ENCODE data around the gene TCOF1. TPM values are rescaled to one million over a fixed set of nuclear protein-coding genes. Genes with fewer than 3 reads are reported as not detected.

Gene TCOF1
- total RNA-seq, 4 donors from 2014 or later, result 32.1 to 54.2 (median 33.1) TPM

- TF ChIP-seq POLR2AphosphoS5 (IDR thresholded peaks at IDR 0.05) (no peak), POLR2A (IDR thresholded peaks at IDR 0.05) (no peak), CTCF (IDR thresholded peaks at IDR 0.05) (no peak)
- DNase-seq (ENCODE audit: low spot score in 2 of 2), result no peak
Measured at GRCh38 chr5:150335778-150336177, 21.7 kb upstream of the TCOF1 start.

GRCh38 chr5:150338546-150338945 lies 19.0 kb upstream of the TCOF1 start:
- Histone ChIP-seq H3K4me1 (no peaks in the 10 kb centered on the region), H3K27me3 (no peaks in the 10 kb centered on the region), H3K4me3 (no peak overlapping the region), H3K27ac (no peak overlapping the region), H3K9me3 (no peaks in the 10 kb centered on the region), H3K36me3 (no peaks in the 10 kb centered on the region)
- 90% methylated on average over 5 of the region's 11 CpGs for WGBS
- no peak for TF ChIP-seq POLR2A (IDR thresholded peaks at IDR 0.05)
- TF ChIP-seq POLR2AphosphoS5 (IDR thresholded peaks at IDR 0.05), result no peak
- TF ChIP-seq CTCF (IDR thresholded peaks at IDR 0.05), result no peak
- no peak for TF ChIP-seq EP300 (IDR thresholded peaks at IDR 0.05)
- DNase-seq (ENCODE audit: low spot score in 2 of 2), result no peak

More at GRCh38 chr5:150335778-150336177, 21.7 kb upstream of the TCOF1 start:
- no peaks in the 10 kb centered on the region for H3K27me3 ChIP-seq
- H3K9me3 ChIP-seq, result no peaks in the 10 kb centered on the region
- no peaks in the 10 kb centered on the region for H3K36me3 ChIP-seq
- H3K27ac ChIP-seq, result no peak overlapping the region
- WGBS, result 83% methylated on average over 4 of the region's 4 CpGs
- H3K4me1 ChIP-seq, result no peaks in the 10 kb centered on the region
- no peak overlapping the region for H3K4me3 ChIP-seq

- Histone ChIP-seq H3K4me1 (no peaks in the 10 kb centered on the region), H3K36me3 (no peaks in the 10 kb centered on the region), H3K4me3 (no peak overlapping the region), H3K9me3 (no peaks in the 10 kb centered on the region), H3K27me3 (no peaks in the 10 kb centered on the region), H3K27ac (no peak overlapping the region)
- 55% methylated on average over 2 of the region's 5 CpGs for WGBS
- TF ChIP-seq POLR2AphosphoS5 (IDR thresholded peaks at IDR 0.05) (no peak), CTCF (IDR thresholded peaks at IDR 0.05) (no peak), EP300 (IDR thresholded peaks at IDR 0.05) (no peak), POLR2A (IDR thresholded peaks at IDR 0.05) (no peak)
- no peak for DNase-seq (ENCODE audit: low spot score in 2 of 2)
Measured at GRCh38 chr5:150339165-150339564, 18.3 kb upstream of the TCOF1 start.

- no peak overlapping the region for H3K27ac ChIP-seq
- no peak for DNase-seq (ENCODE audit: low spot score in 2 of 2)
- TF ChIP-seq POLR2A (IDR thresholded peaks at IDR 0.05), result no peak
- no peak for TF ChIP-seq CTCF (IDR thresholded peaks at IDR 0.05)
- TF ChIP-seq POLR2AphosphoS5 (IDR thresholded peaks at IDR 0.05), result no peak
- no peak for TF ChIP-seq EP300 (IDR thresholded peaks at IDR 0.05)
- no peaks in the 10 kb centered on the region for H3K4me1 ChIP-seq
- H3K27me3 ChIP-seq, result no peaks in the 10 kb centered on the region
- WGBS, result 95% methylated on average over 3 of the region's 4 CpGs
- no peaks in the 10 kb centered on the region for H3K9me3 ChIP-seq
- H3K36me3 ChIP-seq, result no peaks in the 10 kb centered on the region
- no peak overlapping the region for H3K4me3 ChIP-seq
Measured at GRCh38 chr5:150339841-150340240, 17.7 kb upstream of the TCOF1 start.

- no peak for DNase-seq (ENCODE audit: low spot score in 2 of 2)
- no peak overlapping the region for H3K4me3 ChIP-seq
- H3K27ac ChIP-seq, result no peak overlapping the region
- WGBS, result 84% methylated on average over 6 of the region's 7 CpGs
- H3K9me3 ChIP-seq, result no peaks in the 10 kb centered on the region
- no peaks in the 10 kb centered on the region for H3K27me3 ChIP-seq
- no peaks in the 10 kb centered on the region for H3K36me3 ChIP-seq
- no peak for TF ChIP-seq EP300 (IDR thresholded peaks at IDR 0.05)
- TF ChIP-seq POLR2A (IDR thresholded peaks at IDR 0.05), result no peak
- no peaks in the 10 kb centered on the region for H3K4me1 ChIP-seq
Measured at GRCh38 chr5:150340614-150341255, 16.8 kb upstream of the TCOF1 start.

GRCh38 chr5:150341331-150341730 lies 16.2 kb upstream of the TCOF1 start:
- TF ChIP-seq CTCF (IDR thresholded peaks at IDR 0.05), result no peak
- TF ChIP-seq POLR2A (IDR thresholded peaks at IDR 0.05), result no peak
- no peak for TF ChIP-seq EP300 (IDR thresholded peaks at IDR 0.05)
- no peak for TF ChIP-seq POLR2AphosphoS5 (IDR thresholded peaks at IDR 0.05)
- DNase-seq (ENCODE audit: low spot score in 2 of 2), result no peak
- no peak overlapping the region for H3K27ac ChIP-seq

More at GRCh38 chr5:150341331-150341730, 16.2 kb upstream of the TCOF1 start:
- no peaks in the 10 kb centered on the region for H3K27me3 ChIP-seq
- WGBS, result 70% methylated on average over 4 of the region's 4 CpGs
- H3K4me1 ChIP-seq, result no peaks in the 10 kb centered on the region
- H3K36me3 ChIP-seq, result no peaks in the 10 kb centered on the region
- no peaks in the 10 kb centered on the region for H3K9me3 ChIP-seq
- no peak overlapping the region for H3K4me3 ChIP-seq
